ENCODE results near the gene RAD54L2.
A peak's percentile ranks its signal among the peaks of the same experiment; 100 is the strongest.

Gene RAD54L2

GRCh38 chr3:51578238-51578637, 39.7 kb downstream of the RAD54L2 start:
- peaks cover 83% of the 10 kb centered on the region for H3K36me3 Mint-ChIP-seq (ENCODE audit: low read depth)
- no peak overlapping the region for H3K27ac Mint-ChIP-seq

GRCh38 chr3:51580418-51580817, 41.9 kb downstream of the RAD54L2 start:
- H3K27ac Mint-ChIP-seq, result no peak overlapping the region

More at GRCh38 chr3:51578238-51578637, 39.7 kb downstream of the RAD54L2 start:
- Mint-ChIP-seq H3K27me3 (ENCODE audit: low read depth, poor library complexity) (peaks cover 3% of the 10 kb centered on the region), H3K4me3 (no peak overlapping the region), H3K9me3 (peaks cover 55% of the 10 kb centered on the region), H3K4me1 (peaks cover 12% of the 10 kb centered on the region)
- no peak for DNase-seq
- TF ChIP-seq CTCF (IDR thresholded peaks at IDR 0.05), result no peak

GRCh38 chr3:51581524-51581923, 43.0 kb downstream of the RAD54L2 start:
- Mint-ChIP-seq H3K27ac (peak overlapping the region; percentile 97), H3K27me3 (ENCODE audit: low read depth, poor library complexity) (peaks cover 3% of the 10 kb centered on the region)
- no peak for DNase-seq

More at GRCh38 chr3:51580418-51580817, 41.9 kb downstream of the RAD54L2 start:
- no peak for TF ChIP-seq CTCF (IDR thresholded peaks at IDR 0.05)
- H3K4me1 Mint-ChIP-seq, result peaks cover 12% of the 10 kb centered on the region
- H3K4me3 Mint-ChIP-seq, result no peak overlapping the region
- DNase-seq, result no peak
- peaks cover 3% of the 10 kb centered on the region for H3K27me3 Mint-ChIP-seq (ENCODE audit: low read depth, poor library complexity)
- peaks cover 66% of the 10 kb centered on the region for H3K36me3 Mint-ChIP-seq (ENCODE audit: low read depth)
- H3K9me3 Mint-ChIP-seq, result peaks cover 35% of the 10 kb centered on the region

GRCh38 chr3:51585197-51585596, 46.7 kb downstream of the RAD54L2 start:
- no peak for DNase-seq
- H3K4me3 Mint-ChIP-seq, result no peak overlapping the region
- TF ChIP-seq CTCF (IDR thresholded peaks at IDR 0.05), result no peak
- peaks cover 16% of the 10 kb centered on the region for H3K4me1 Mint-ChIP-seq
- H3K27me3 Mint-ChIP-seq (ENCODE audit: low read depth, poor library complexity), result no peaks in the 10 kb centered on the region
- peaks cover 54% of the 10 kb centered on the region for H3K36me3 Mint-ChIP-seq (ENCODE audit: low read depth)
- H3K9me3 Mint-ChIP-seq, result peaks cover 4% of the 10 kb centered on the region
- no peak overlapping the region for H3K27ac Mint-ChIP-seq

More at GRCh38 chr3:51581524-51581923, 43.0 kb downstream of the RAD54L2 start:
- no peak for TF ChIP-seq CTCF (IDR thresholded peaks at IDR 0.05)
- Mint-ChIP-seq H3K36me3 (ENCODE audit: low read depth) (peaks cover 60% of the 10 kb centered on the region), H3K4me1 (peaks cover 12% of the 10 kb centered on the region), H3K4me3 (no peak overlapping the region), H3K9me3 (peaks cover 24% of the 10 kb centered on the region)

GRCh38 chr3:51585871-51586270, 47.4 kb downstream of the RAD54L2 start:
- H3K36me3 Mint-ChIP-seq (ENCODE audit: low read depth), result peaks cover 58% of the 10 kb centered on the region
- peaks cover 16% of the 10 kb centered on the region for H3K4me1 Mint-ChIP-seq
- H3K4me3 Mint-ChIP-seq, result no peak overlapping the region
- no peak for TF ChIP-seq CTCF (IDR thresholded peaks at IDR 0.05)
- DNase-seq, result no peak
- H3K27me3 Mint-ChIP-seq (ENCODE audit: low read depth, poor library complexity), result no peaks in the 10 kb centered on the region
- H3K27ac Mint-ChIP-seq, result no peak overlapping the region
- peaks cover 4% of the 10 kb centered on the region for H3K9me3 Mint-ChIP-seq
